GM10248 (cell line): ENCODE data around the gene SPECC1.

ENCODE experiments used
- CTCF ChIA-PET: fragments of 300-600 bp; sonication (Branson Sonifier 250); formaldehyde crosslinking; extraction: SDS; loops from one replicate; lab custom pipeline; 2021; ENCODE audit warnings: antibody characterized with exemption; lab: Yijun Ruan, JAX
- POLR2A ChIA-PET: fragments of 350-650 bp; sonication (Branson Sonifier 250); formaldehyde crosslinking; extraction: SDS; loops from one replicate; lab custom pipeline; 2020; ENCODE audit warnings: antibody characterized with exemption; lab: Yijun Ruan, JAX
- DNase-seq: peaks from one replicate; pipeline ENCODE4 v3.0.0; 2012; ENCODE audit errors: extremely low spot score
- TF ChIP-seq, protein P1 (sequence below): IDR thresholded peaks from 2 replicates; pipeline ENCODE4 v1.5.1; 2012; ENCODE audit warnings: mild to moderate bottlenecking, low read depth; ENCODE audit errors: extremely low read depth, missing control alignments, control extremely low read depth

The SPECC1 gene

GRCh38 chr17:20210614-20211013 lies 201.5 kb downstream of the SPECC1 start:
- POLR2A ChIA-PET: no interaction called here
- TF ChIP-seq, protein P1, sequence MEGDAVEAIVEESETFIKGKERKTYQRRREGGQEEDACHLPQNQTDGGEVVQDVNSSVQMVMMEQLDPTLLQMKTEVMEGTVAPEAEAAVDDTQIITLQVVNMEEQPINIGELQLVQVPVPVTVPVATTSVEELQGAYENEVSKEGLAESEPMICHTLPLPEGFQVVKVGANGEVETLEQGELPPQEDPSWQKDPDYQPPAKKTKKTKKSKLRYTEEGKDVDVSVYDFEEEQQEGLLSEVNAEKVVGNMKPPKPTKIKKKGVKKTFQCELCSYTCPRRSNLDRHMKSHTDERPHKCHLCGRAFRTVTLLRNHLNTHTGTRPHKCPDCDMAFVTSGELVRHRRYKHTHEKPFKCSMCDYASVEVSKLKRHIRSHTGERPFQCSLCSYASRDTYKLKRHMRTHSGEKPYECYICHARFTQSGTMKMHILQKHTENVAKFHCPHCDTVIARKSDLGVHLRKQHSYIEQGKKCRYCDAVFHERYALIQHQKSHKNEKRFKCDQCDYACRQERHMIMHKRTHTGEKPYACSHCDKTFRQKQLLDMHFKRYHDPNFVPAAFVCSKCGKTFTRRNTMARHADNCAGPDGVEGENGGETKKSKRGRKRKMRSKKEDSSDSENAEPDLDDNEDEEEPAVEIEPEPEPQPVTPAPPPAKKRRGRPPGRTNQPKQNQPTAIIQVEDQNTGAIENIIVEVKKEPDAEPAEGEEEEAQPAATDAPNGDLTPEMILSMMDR: no peak
- DNase-seq: no peak
- CTCF ChIA-PET: interaction anchor here (2.7 kb wide), 1 partner anchor 17 kb away, joined by 15 read pairs; no protein-coding TSS in a partner anchor

GRCh38 chr17:20211246-20211645 lies 202.1 kb downstream of the SPECC1 start:
- POLR2A ChIA-PET: no interaction called here
- CTCF ChIA-PET: interaction anchor here (2.7 kb wide), 1 partner anchor 16 kb away, joined by 15 read pairs; no protein-coding TSS in a partner anchor
- TF ChIP-seq, protein P1: no peak
- no peak for DNase-seq

DNA sequence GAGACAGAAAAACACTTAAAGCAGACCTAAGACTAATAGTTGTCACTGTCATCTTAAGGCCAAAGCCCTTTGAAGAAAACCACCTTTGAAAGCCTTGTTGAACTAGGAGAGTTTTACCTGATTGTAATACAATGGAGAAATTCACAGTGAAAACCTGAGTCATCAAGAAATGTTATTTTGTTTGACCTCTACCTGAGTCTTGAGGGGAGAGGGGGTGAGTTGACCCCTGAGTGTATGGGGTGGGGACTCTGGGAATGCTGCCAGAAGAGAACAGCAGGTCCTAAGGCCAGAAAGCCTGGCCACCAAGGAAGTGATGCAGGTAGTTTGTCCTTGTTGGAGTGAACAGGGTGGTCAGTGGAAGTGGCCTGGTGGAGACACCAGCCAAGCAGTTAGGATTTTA lies 204.3 kb downstream of the SPECC1 start:
- TF ChIP-seq, protein P1: no peak
- DNase-seq: no peak
- CTCF ChIA-PET: interaction anchor here (1.0 to 2.7 kb wide), 2 partner anchors 9 to 14 kb away, joined by 3 to 15 read pairs; no protein-coding TSS in a partner anchor
- POLR2A ChIA-PET: no interaction called here

DNA sequence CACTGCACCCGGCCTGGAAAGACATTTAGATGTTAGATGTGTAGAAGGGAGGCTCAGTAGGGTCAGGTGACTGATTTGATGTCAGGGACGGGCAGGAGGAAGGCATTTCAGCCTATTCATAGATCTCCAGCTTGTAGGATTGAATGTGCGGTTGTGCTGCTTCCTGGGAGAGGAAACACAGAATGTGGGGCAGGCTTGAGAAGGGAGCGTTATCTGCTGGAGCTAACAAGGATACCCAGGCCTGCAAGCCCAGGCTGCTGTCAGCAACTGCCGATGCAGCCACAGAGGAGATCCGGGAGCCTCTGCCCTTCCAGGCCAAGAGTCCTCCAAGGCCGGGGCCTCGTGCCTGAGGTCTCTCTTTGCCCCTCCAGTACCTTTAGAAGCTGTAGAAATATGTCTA lies 205.6 kb downstream of the SPECC1 start:
- TF ChIP-seq, protein P1: no peak
- POLR2A ChIA-PET: no interaction called here
- CTCF ChIA-PET: interaction anchor here (1.0 kb wide), 1 partner anchor 12 kb away, joined by 3 read pairs; no protein-coding TSS in a partner anchor
- DNase-seq: no peak

DNA sequence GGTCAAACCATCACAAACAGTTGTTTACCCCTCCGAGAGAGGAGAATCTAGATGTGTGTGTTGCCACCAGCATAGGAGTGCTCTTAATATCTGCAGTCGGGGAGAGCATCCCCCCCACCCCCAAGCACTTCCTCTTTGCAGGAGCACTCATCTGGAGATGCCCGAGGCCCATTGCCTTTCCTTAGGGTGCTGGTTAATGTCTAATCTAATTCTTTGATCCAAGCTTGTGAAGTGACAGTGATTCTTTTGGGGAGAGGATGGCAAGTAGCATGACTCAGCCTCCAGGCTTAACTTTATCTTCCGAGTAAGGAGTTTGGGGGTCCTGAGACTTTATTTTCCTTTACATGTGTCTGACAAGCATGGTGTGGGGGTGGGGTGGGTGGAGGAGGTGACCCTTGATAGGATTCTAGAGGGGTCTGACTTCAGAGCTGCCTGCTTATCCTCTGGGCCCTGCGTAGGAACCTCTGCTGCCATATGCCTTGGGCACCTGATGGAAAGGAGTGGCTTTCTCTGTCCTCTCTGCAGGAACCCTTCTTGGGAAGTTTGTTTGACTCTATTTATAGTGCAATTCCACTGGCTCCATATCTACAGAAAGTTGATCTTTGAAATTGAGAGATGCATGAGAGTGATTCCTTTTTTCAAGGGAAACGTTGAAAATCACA lies 207.1 kb downstream of the SPECC1 start:
- ChIA-PET CTCF (interaction anchor here (0.9 to 2.1 kb wide), 5 partner anchors 9 to 17 kb away, joined by 3 to 10 read pairs (median 4); no protein-coding TSS in a partner anchor), POLR2A (no interaction called here)
- TF ChIP-seq, protein P1: no peak
- DNase-seq: no peak

DNA sequence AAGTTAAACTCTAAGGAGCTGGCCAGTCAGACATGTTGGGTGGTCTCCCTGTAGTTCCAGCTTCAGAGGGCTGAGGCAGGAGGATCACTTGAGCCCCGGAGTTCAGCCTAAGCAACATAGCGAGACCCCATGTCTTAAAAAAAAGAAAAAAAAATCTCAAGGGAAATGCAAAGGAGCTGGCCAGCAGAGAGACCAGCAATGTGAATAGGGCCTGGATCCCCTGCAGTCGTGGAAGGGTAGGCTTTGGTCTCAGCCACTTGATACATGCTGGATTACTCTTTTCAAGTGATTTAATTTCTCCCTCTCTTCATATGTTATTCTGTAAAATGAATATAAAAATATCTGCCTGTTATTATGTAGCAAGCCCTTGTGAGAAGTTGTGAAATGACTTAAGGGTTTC lies 207.7 kb downstream of the SPECC1 start:
- ChIA-PET CTCF (interaction anchor here (2.0 to 2.1 kb wide), 2 partner anchors 10 kb away, joined by 9 to 10 read pairs; no protein-coding TSS in a partner anchor), POLR2A (no interaction called here)
- TF ChIP-seq, protein P1: no peak
- DNase-seq: no peak
